ENCODE data around the gene DROSHA. TPM values are rescaled to one million over a fixed set of nuclear protein-coding genes. Genes with fewer than 3 reads are reported as not detected.

DROSHA gene
- total RNA-seq, 1 donor from 2014 or later = 58.6 TPM

DNA sequence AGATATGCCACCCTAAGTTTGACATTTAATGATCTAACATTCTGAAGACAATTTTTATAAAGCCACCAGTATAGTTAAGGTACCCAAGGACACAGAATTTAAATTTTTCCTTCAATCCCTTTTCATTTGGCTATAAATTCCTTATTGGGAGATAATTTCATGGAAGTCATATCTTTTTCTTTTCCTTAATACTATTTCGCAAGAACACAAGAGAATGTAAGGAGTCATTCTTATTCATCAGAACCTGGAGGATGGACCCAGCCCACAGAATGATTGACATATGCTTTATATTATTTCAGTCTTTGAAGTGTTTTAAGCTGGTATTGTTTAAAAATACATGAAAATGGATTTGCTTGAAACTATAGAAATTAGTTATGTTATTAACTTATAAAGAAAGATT lies 79.6 kb downstream of the DROSHA start:
- TF ChIP-seq CTCF (conservative IDR thresholded peaks at IDR 0.05; ENCODE audit: low read depth, low read length) = no peak
- DNase-seq (ENCODE audit: low read depth) = no peak
- no peak overlapping the region for H3K4me3 ChIP-seq (ENCODE audit: low read depth, low read length)

DNA sequence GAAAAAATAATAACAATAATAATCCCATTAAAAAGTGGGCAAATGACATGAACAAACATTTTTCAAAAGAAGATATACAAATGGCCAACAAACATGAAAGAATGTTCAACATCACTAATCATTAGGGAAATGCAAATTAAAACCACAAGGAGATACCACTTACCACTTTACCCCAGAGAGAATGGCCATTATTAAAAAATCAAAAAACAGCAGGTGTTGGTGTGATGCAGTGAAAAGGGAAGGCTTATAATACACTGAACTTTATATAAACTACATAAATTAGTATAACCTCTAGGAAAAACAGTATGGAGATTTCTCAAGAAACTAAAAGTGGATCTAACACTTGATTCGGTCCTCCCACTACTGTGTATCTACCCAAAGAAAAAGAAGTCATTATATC lies 81.9 kb downstream of the DROSHA start:
- no peak for DNase-seq (ENCODE audit: low read depth)
- no peak overlapping the region for H3K4me3 ChIP-seq (ENCODE audit: low read depth, low read length)
- no peak for TF ChIP-seq CTCF (conservative IDR thresholded peaks at IDR 0.05; ENCODE audit: low read depth, low read length)

- no peak overlapping the region for H3K4me3 ChIP-seq (ENCODE audit: low read depth, low read length)
- no peak for DNase-seq (ENCODE audit: low read depth)
- no peak for TF ChIP-seq CTCF (conservative IDR thresholded peaks at IDR 0.05; ENCODE audit: low read depth, low read length)
Observed at GRCh38 chr5:31449174-31449573, 82.7 kb downstream of the DROSHA start.

- no peak for TF ChIP-seq CTCF (conservative IDR thresholded peaks at IDR 0.05; ENCODE audit: low read depth, low read length)
Observed at GRCh38 chr5:31445041-31445600, 86.8 kb downstream of the DROSHA start.

DNA sequence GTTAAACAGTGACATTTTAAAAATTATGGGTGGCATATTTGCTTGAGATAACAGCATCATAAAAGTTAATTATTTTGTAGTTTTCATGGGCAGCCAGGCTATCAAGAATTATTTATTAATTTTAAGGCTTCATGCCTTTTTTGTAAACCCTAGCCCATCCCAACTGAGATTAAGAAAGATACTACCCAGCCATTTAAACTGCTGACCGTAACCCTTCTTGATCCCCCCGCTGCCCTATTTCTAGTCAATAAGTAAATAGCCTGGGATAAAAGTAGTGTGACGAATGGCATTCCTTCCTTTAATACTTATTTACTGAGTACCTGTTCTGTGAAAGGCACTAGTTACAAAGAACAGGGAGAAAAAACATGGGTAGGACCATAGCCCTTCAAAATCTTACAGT lies 88.3 kb downstream of the DROSHA start:
- DNase-seq (ENCODE audit: low read depth) = no peak
- no peak for TF ChIP-seq CTCF (conservative IDR thresholded peaks at IDR 0.05; ENCODE audit: low read depth, low read length)
- no peak overlapping the region for H3K4me3 ChIP-seq (ENCODE audit: low read depth, low read length)

More at GRCh38 chr5:31445041-31445600, 86.8 kb downstream of the DROSHA start:
- DNase-seq (ENCODE audit: low read depth) = no peak
- no peak overlapping the region for H3K4me3 ChIP-seq (ENCODE audit: low read depth, low read length)

DNA sequence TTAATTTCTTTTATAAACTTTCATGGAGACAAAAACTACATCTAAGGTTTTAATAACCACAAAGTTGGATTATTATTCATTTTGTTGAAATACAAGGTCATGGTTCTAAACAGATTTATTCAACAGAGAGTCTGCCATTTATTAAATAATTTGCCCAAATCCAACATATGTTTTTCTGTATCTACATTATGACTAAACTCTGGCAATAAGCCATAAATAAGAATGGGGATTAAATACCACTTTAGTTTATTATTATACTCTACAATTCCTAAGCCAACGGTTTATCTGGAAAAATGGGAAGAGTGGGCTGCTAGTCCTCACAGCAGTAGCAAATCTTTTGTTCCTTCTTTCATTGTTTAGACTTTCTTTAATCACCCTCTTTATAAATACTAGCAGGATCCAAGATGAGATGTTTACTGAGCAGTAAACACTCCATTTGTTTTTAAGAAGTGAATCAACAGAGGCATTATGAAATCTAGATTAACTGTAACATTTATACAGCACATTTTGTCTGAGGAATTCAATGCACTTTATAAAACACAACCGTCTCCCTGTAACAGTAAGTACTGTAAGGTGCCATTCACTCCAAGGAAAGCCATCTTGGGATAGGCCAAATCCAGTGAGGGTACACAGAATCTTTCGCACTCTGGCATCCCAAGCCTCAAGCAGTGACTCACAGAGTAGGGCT lies 89.7 kb downstream of the DROSHA start:
- no peak overlapping the region for H3K4me3 ChIP-seq (ENCODE audit: low read depth, low read length)
- no peak for TF ChIP-seq CTCF (conservative IDR thresholded peaks at IDR 0.05; ENCODE audit: low read depth, low read length)
- DNase-seq (ENCODE audit: low read depth) = no peak

DNA sequence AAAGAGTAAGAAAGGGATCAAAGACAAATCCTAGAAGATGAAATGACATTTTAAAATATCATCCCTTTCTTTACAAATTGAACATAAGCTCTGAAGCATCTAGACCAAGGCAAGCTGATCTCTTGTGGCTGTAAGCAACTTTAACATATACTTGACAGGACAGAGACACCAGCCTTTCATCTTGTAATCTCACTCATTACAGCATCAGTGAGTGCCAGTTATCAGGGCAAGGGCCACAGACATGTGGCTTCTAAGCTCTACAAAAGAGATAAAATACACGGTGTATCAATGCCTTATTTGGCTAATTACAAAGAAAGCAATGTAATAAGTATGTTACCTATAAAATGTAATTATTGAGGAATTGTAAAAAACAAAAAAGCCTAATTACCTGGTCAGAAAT lies 95.0 kb downstream of the DROSHA start:
- H3K4me3 ChIP-seq (ENCODE audit: low read depth, low read length) = no peak overlapping the region
- no peak for TF ChIP-seq CTCF (conservative IDR thresholded peaks at IDR 0.05; ENCODE audit: low read depth, low read length)
- no peak for DNase-seq (ENCODE audit: low read depth)

All from epithelial cell of proximal tubule (primary cell).